Memory B cell (primary cell): ENCODE results near the gene CIDEA.
"Not testable (repeated sequence)": the region's sequence is repeated elsewhere in the genome, so short reads cannot be mapped to it uniquely, and the experiment has no call there.

Experiments
- ATAC-seq: fragments of 150-1000 bp; cut with Tn5 transposase; 2 replicates; pipeline ENCODE4 v1.10.0; 2021; ENCODE audit warnings: low read depth, mild to moderate bottlenecking, moderate library complexity
- DNase-seq, 2 donors: peaks; one replicate each; pipeline ENCODE4 v3.0.0; 2022; ENCODE audit warnings: low spot score in 2 of 2
- H3K27ac Mint-ChIP-seq: one replicate; pipeline ENCODE4 v1.8.0; 2022; ENCODE audit warnings: mild to moderate bottlenecking, moderate library complexity, mixed read lengths
- H3K27me3 Mint-ChIP-seq: one replicate; pipeline ENCODE4 v1.8.0; 2022; ENCODE audit warnings: mixed read lengths
- H3K36me3 Mint-ChIP-seq: one replicate; pipeline ENCODE4 v1.8.0; 2022; ENCODE audit warnings: mild to moderate bottlenecking, mixed read lengths
- H3K4me1 Mint-ChIP-seq: one replicate; pipeline ENCODE4 v1.8.0; 2022; ENCODE audit warnings: mixed read lengths
- H3K4me3 Mint-ChIP-seq: one replicate; pipeline ENCODE4 v1.8.0; 2022; ENCODE audit warnings: mild to moderate bottlenecking, moderate library complexity, mixed read lengths
- H3K9me3 Mint-ChIP-seq: one replicate; pipeline ENCODE4 v1.8.0; 2022; ENCODE audit warnings: mixed read lengths

The CIDEA gene

GRCh38 chr18:12254136-12254819 lies at the start of gene CIDEA:
Gene CIDEA, plus strand, starts transcription at chr18:12254361. Its CDS starts 23 bp downstream, at chr18:12254384.
- ATAC-seq: no peak

DNA sequence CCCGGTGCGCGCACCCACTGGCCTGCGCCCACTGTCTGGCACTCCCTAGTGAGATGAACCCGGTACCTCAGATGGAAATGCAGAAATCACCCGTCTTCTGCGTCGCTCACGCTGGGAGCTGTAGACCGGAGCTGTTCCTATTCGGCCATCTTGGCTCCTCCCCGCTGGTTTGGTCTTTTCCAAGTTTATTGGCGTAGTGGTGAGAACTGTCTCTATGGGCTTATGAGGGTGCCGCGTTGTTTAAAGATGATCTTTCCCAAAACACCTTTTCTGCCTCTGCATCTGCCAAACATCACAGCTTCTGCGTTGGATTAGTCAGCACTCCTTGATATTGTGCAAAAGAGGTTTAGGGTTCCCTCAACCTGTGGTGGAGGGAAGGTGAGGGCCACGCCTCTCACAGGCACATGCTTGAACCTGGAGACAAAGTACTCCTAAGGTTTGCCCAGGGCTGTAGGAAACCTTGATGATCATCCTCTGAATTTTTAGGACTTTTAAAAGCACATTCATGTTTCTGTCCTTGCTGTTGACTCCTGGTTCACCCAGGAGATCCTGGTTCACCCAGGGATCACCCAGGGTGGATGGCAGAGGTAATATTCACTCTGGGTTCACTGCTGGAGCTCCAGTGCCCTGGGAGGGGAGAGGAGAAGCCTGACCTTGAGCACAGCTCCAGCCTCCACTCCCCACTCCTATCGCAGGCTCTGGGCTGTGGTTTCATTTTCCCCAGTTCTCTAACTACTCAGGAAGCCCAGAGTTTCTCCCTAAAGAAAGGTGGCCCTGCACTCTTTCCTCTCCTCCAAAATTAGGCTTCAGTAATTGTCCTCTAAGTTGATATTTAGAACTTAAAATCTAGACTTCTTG lies 45.6 kb upstream of the CIDEA start:
- not testable (repeated sequence) for H3K4me3 Mint-ChIP-seq, H3K9me3 Mint-ChIP-seq, H3K27ac Mint-ChIP-seq, H3K36me3 Mint-ChIP-seq, H3K27me3 Mint-ChIP-seq, H3K4me1 Mint-ChIP-seq, DNase-seq, ATAC-seq

More at GRCh38 chr18:12254136-12254819, at the start of gene CIDEA:
- no peaks in the 10 kb centered on the region for H3K36me3 Mint-ChIP-seq
- no peak within 1 kb of the TSS for H3K27ac Mint-ChIP-seq
- no peak within 1 kb of the TSS for H3K4me3 Mint-ChIP-seq
- DNase-seq: no peak
- H3K9me3 Mint-ChIP-seq: no peaks in the 10 kb centered on the region
- H3K4me1 Mint-ChIP-seq: peaks cover 5% of the 10 kb centered on the region
- peaks cover 21% of the 10 kb centered on the region for H3K27me3 Mint-ChIP-seq

DNA sequence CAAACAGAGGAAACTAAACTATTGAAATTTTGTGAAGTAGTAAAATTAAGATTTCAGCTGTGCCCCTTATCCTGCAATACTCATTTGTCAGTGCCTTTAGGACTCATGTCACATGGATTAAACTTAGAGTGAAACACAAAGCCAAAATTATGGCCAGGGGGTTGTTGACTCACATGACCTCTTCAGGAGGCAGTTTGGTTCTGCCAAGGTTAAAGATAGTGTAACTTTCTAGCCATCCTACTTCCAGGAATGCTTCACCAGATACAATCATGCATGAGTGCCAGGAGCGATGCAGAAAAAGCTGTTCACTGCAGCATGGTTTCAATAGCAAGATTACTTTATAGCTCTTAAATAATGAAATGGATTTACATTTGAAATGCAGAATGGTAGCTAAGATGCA lies 41.9 kb upstream of the CIDEA start:
- H3K4me3 Mint-ChIP-seq, H3K9me3 Mint-ChIP-seq, H3K27me3 Mint-ChIP-seq, ATAC-seq, H3K36me3 Mint-ChIP-seq, H3K27ac Mint-ChIP-seq, H3K4me1 Mint-ChIP-seq, DNase-seq: not testable (repeated sequence)

DNA sequence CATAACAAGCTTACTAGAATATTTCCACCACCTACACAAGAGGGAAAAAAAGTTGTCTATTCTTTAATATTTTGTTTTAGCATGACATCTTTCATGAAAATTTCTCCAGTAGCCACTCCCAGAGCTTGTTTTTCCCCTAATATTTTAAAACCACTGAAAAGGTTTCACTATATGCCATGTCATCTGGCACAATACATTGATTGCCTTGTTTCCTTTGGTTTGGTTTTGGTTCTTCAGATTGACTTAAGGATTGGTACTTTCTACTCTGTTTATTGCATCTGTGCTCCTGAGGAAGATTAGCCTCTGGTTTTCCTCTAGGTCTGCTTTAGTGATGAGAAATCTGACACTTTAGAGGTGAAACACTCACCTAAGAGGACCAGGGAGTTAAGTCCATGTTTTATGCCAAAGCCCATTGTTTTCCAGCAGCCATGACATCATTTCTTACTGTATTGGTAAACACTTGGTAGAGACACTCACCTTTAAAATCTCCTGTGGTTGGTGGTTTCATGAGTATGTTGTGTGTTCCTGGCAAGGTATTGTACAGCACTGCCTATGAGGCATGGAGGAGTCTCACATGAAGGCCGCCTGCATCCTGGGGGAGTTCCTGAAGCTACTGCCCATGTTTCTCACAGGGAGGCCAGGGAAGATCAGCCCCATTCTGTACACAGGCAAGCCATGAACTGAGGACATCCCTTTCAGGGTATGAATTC lies 39.7 kb upstream of the CIDEA start:
- ATAC-seq, H3K4me1 Mint-ChIP-seq, H3K4me3 Mint-ChIP-seq, H3K9me3 Mint-ChIP-seq, H3K36me3 Mint-ChIP-seq, DNase-seq, H3K27ac Mint-ChIP-seq, H3K27me3 Mint-ChIP-seq: not testable (repeated sequence)

- not testable (repeated sequence) for H3K27ac Mint-ChIP-seq, H3K36me3 Mint-ChIP-seq, DNase-seq
Measured at GRCh38 chr18:12216471-12216870, 37.7 kb upstream of the CIDEA start.

GRCh38 chr18:12218603-12219002 lies 35.6 kb upstream of the CIDEA start:
- not testable (repeated sequence) for ATAC-seq, H3K27ac Mint-ChIP-seq

More at GRCh38 chr18:12216471-12216870, 37.7 kb upstream of the CIDEA start:
- H3K27me3 Mint-ChIP-seq, H3K4me3 Mint-ChIP-seq, H3K4me1 Mint-ChIP-seq, ATAC-seq, H3K9me3 Mint-ChIP-seq: not testable (repeated sequence)

GRCh38 chr18:12222041-12222440 lies 32.1 kb upstream of the CIDEA start:
- not testable (repeated sequence) for ATAC-seq, H3K27me3 Mint-ChIP-seq, H3K4me3 Mint-ChIP-seq, H3K4me1 Mint-ChIP-seq, DNase-seq, H3K36me3 Mint-ChIP-seq, H3K27ac Mint-ChIP-seq, H3K9me3 Mint-ChIP-seq

More at GRCh38 chr18:12218603-12219002, 35.6 kb upstream of the CIDEA start:
- H3K4me1 Mint-ChIP-seq, H3K27me3 Mint-ChIP-seq, H3K36me3 Mint-ChIP-seq, DNase-seq, H3K4me3 Mint-ChIP-seq, H3K9me3 Mint-ChIP-seq: not testable (repeated sequence)

DNA sequence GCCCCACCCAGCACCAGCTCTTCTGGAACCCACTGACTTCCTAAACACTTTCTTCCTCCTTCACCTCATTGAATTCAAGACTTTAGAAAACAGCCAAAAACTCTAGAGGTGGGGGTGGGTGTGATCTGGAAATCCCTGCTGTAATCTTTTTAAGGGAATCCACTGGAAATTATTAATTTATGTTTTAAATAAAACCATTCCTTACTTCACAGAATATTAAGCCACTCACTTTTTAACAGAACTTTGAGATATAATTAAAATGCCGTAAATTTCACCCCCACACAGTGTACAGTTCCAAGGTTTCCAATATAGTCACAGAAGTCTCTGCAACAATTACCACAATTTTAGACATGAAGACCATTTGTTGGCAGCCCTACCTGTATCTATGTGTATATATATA lies 30.8 kb upstream of the CIDEA start:
- H3K4me3 Mint-ChIP-seq, ATAC-seq, H3K4me1 Mint-ChIP-seq, DNase-seq, H3K27ac Mint-ChIP-seq, H3K36me3 Mint-ChIP-seq, H3K9me3 Mint-ChIP-seq, H3K27me3 Mint-ChIP-seq: not testable (repeated sequence)

DNA sequence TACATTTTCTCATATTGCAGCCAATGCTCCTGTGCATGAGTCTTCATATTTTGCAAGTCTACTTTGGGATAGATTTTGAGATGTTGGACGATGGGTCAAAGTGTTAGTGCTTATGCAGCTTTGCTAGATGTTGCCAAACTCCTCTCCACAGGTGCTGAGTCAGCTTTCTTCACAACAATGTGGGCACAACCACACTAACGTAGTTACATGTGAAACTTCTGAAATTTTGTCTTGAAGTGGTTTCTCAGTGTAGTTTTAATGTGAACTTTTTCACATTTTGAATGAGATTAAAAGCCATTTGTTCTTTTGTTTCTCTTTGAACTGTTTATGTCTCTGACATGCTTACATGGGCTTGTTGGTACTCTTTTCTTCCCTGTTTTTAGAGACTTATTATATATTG lies 27.4 kb upstream of the CIDEA start:
- not testable (repeated sequence) for DNase-seq, H3K27me3 Mint-ChIP-seq, H3K4me1 Mint-ChIP-seq, H3K4me3 Mint-ChIP-seq, H3K36me3 Mint-ChIP-seq, H3K27ac Mint-ChIP-seq, ATAC-seq, H3K9me3 Mint-ChIP-seq

- not testable (repeated sequence) for H3K9me3 Mint-ChIP-seq, H3K4me3 Mint-ChIP-seq, H3K36me3 Mint-ChIP-seq, DNase-seq, H3K27me3 Mint-ChIP-seq, H3K4me1 Mint-ChIP-seq, H3K27ac Mint-ChIP-seq
- ATAC-seq: peak; percentile 43
Measured at GRCh38 chr18:12227399-12228186, 26.6 kb upstream of the CIDEA start.

- H3K36me3 Mint-ChIP-seq, DNase-seq, H3K9me3 Mint-ChIP-seq, ATAC-seq, H3K27me3 Mint-ChIP-seq, H3K4me1 Mint-ChIP-seq, H3K4me3 Mint-ChIP-seq, H3K27ac Mint-ChIP-seq: not testable (repeated sequence)
Measured at GRCh38 chr18:12228308-12228707, 25.9 kb upstream of the CIDEA start.

GRCh38 chr18:12230561-12230960 lies 23.6 kb upstream of the CIDEA start:
- not testable (repeated sequence) for H3K9me3 Mint-ChIP-seq, H3K27ac Mint-ChIP-seq, ATAC-seq, H3K4me1 Mint-ChIP-seq, H3K4me3 Mint-ChIP-seq, H3K36me3 Mint-ChIP-seq, DNase-seq, H3K27me3 Mint-ChIP-seq

DNA sequence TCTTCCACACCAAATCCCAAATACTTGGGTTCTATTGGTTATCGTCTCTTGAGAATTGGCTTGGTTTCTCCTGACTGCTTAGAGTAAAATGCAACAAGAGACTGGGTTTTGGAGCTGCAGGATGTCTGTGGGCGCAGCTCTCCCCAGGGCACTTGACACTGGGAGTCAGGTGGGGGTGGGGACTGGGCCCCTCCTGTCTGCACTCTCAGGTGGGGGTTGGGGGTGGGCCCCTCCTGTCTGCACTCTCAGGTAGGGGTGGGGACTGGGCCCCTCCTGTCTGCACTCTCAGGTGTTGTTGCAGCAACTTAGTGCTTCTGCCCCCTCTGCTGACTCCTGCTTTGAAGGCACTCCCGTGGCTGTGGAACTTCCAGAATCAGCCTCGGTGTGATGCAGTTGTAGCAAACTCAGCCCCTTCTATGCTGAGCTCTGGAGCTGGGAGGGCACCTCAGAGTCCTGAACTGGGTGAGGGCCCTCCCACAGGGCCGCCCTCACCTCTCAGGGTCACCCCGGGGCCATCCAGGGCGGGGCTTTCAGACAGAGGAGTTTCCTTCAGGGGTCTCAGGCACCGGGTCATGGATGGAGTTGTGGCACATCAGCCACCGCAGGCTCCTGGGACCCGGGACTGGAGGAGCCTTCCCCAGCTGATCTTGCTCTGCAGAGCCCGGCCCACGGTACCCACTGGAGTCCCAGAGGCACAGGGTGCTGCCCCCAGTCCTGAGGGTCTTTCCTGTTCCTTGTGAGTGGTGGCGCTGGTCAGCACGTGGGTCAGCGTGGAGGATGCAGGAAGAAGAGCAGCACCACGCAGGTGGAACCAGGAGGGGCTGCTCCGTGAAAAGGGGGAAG lies 22.9 kb upstream of the CIDEA start:
- Mint-ChIP-seq H3K36me3 (no peaks in the 10 kb centered on the region), H3K4me1 (no peaks in the 10 kb centered on the region), H3K27me3 (peaks cover 10% of the 10 kb centered on the region), H3K4me3 (no peak overlapping the region), H3K27ac (no peak overlapping the region), H3K9me3 (no peaks in the 10 kb centered on the region)
- DNase-seq (no peak), ATAC-seq (no peak)
